NCI-H1436 treated with DMSO at 0.1 percent for 48 hours (cell line): Measurements from ENCODE around the gene CREBRF.
"Not testable (repeated sequence)": the region's sequence is repeated elsewhere in the genome, so short reads cannot be mapped to it uniquely, and the experiment has no call there.

Source experiments
- DNase-seq: peaks from one replicate; lab custom pipeline; 2025; lab: John Stamatoyannopoulos, UW

CREBRF gene, protein sequence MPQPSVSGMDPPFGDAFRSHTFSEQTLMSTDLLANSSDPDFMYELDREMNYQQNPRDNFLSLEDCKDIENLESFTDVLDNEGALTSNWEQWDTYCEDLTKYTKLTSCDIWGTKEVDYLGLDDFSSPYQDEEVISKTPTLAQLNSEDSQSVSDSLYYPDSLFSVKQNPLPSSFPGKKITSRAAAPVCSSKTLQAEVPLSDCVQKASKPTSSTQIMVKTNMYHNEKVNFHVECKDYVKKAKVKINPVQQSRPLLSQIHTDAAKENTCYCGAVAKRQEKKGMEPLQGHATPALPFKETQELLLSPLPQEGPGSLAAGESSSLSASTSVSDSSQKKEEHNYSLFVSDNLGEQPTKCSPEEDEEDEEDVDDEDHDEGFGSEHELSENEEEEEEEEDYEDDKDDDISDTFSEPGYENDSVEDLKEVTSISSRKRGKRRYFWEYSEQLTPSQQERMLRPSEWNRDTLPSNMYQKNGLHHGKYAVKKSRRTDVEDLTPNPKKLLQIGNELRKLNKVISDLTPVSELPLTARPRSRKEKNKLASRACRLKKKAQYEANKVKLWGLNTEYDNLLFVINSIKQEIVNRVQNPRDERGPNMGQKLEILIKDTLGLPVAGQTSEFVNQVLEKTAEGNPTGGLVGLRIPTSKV

DNA sequence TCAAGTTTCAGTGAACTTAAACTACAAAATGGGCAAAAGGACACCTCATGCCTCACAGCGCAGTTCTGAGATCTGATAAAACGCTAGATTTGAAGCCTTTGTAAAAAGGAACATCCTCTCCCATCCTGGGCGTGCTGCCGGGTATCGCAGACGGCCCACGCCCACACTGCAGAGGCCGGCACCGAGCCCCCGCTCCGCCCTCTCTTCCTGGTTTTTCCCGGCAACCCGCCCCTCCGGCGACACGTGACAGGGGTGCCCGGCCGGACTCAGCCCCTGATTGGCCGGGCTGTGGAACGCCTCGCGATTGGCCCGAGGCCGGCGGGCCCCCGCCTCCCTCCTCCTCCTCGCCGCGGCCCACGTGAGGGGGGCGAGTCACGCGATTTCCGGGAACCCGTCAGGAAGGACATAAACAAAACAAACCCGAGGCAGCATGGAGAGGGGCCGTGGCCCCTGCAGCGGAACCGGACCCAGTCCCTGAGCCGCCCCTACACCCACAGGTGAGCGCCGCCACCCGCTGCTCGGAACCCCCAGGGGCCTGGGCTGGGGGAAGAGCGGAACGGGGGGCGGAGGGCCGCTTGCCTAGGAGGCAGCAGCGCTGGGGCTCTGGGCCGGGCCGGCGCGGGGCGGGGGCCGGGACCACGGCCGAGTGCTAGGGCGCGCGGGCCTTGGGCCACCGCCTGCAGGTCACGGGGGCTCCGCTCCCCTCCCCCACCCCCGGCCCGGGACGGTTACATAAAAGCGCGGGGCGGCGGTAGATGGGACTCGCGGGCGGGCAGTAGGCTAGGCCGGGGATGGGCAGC, at the start of gene CREBRF:
Gene CREBRF (plus strand): TSS at position 370 of the 800 bp plus-strand sequence. CDS start 24,424 bp downstream, outside the sequence.
- peak; percentile 20 for DNase-seq

GRCh38 chr5:173010021-173010420, 46.1 kb upstream of the CREBRF start:
- DNase-seq, result no peak

DNA sequence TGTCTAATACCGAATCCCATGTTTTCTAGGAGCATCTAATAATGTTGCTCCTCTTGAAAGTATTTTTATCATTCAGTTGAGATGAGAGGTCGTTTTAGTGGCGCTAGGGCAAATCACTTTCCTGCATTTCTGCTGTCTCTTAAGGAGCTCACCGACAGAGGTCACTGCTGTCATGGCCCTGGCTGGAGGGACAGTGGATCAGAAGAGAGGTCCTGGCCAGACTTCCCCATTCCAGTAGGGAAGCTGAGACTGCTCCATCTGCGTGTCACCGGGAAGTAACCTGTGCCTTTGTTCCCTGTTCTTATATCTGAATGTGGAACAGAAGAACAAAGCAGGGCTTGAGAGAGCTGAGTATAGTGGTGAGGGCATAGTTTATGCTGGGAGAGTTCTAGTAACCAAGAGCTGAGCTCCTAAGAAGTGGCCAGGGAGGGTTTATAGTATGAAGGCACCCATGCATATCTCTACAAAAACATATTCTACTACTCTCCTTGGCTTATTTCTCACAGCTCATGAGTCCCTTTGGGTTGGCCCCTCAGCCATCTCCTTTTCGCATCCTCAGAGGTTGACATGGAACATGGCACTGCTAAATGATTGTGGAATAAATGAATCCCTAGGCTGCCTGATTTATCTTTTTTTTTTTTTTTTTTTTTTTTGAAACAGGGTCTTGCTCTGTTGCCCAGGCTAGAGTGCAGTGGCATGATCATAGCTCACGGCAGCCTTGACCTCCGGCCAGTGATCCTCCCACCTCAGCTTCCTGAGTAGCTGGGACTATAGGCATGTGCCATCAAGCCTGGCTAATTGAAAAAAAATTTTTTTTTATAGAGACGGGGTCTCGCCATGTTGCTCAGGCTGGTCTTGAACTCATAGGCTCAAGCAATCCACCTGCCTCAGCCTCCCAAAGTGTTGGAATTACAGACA, 45.3 kb upstream of the CREBRF start:
- no peak for DNase-seq

GRCh38 chr5:173011566-173011965, 44.6 kb upstream of the CREBRF start:
- no peak for DNase-seq

DNA sequence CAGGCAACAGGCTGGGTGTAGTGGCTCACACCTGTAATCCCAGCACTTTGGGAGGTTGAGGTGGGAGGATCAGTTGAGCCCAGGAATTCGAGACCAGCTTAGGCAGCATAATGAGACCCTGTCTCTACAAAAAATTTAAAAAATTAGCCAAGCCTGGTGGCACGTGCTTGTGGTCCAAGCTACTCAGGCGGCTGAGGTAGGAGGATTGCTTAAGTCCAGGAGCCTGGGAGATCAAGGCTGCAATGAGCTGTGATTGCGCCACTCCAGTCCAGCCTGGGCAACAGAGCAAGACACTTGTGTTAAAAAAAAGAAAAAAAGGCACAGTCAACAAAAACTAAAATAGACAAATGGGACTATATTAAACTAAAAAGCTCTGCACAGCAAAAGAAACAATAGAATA, 43.3 kb upstream of the CREBRF start:
- no peak for DNase-seq

GRCh38 chr5:173014671-173015070, 41.5 kb upstream of the CREBRF start:
- no peak for DNase-seq

- no peak for DNase-seq
These were observed 41.0 kb upstream of the CREBRF start for GRCh38 chr5:173015192-173015591.

DNA sequence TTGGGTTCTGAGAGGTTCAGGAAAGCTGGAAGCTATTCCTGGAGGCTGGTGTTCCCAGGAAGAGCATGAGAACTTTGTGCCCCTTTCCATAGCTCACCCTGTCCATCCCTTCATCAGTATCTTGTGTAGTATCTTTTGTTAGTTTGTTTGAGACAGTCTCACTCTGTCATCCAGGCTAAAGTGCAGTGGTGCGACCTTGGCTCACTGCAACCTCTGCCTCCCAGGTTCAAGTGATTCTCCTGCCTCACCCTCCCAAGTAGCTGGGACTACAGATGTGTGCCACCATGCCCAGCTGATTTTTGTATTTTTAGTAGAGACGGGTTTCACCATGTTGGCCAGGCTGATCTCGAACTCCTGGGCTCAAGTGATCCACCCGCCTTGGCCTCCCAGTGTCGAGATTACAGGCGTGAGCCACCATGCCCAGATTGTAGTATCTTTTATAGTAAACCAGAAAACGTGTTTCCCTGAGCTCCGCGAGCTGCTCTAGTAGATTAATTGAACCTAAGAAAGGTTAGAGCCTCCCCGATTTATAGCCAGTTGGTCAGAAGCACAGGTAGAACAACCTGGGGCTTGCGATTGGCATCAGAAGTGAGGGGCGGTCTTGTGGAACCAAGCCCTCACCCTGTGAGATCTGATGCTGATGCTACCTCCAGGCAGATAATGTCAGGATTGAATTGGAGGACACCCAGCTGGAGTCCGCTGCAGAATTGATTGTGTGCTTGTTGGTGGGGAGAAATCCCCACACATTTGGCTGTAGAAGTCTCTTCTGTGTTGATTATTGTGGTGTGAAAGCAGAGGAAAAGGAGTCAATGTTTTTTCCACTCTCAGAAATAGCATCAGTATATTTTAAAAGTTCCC, 40.3 kb upstream of the CREBRF start:
- no peak for DNase-seq

DNA sequence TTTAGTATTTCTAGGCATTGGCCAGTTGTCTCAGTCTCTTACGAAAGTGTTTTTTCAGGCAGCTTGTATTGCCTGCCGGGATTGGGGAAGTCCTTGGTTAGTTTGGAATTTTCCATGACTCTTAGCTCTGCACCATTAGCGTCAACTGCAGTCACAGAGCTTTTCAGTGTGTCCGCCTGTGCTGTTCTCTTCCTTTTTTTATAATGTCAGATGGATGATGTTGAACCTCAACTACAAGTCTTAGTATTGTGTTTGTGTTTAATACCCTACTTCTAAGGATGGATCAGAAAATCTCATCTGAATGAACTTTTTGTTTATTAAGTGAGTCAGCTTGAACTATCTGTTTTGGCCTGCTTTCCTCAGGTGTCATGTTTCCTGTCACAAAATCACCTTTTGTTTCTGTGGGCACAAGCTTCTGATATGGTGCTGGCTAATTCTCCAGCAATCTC, 39.5 kb upstream of the CREBRF start:
- DNase-seq, result no peak

DNA sequence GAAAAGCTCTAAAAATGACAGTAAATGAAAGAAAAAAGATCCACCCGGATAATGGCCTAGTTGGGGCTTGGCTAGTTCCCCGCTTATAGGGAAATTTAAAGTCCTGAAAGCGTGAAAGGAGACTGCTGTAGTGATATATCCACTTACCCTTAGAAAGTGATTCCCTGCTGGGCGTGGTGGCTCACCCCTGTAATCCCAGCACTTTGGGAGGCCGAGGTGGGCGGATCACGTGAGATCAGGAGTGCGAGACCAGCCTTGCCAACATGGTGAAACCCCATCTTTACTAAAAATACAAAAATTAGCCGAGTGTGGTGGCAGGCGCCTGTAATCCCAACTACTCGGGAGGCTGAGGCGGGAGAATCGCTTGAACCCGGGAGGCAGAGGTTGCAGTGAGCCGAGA, 39.1 kb upstream of the CREBRF start:
- not testable (repeated sequence) for DNase-seq

DNA sequence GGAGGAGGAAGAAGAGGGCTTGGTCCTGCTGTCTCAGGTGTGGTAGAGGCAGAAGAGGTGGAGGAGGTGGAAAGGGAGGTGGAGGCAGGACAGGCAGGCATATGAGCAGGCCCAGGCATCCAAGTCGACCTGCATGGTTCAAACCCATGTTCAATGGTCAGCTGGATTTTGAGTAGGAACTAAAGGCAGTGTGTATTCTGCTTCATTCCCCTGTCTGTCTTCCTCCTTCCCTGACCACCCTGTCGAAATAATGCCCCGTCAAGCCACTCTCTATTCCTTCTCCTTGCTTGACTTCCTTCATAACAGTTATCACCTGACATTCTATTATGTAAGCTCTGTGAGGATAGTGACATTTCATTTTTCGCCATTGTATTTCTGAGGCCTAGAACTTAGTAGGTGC, 37.8 kb upstream of the CREBRF start:
- no peak for DNase-seq

DNA sequence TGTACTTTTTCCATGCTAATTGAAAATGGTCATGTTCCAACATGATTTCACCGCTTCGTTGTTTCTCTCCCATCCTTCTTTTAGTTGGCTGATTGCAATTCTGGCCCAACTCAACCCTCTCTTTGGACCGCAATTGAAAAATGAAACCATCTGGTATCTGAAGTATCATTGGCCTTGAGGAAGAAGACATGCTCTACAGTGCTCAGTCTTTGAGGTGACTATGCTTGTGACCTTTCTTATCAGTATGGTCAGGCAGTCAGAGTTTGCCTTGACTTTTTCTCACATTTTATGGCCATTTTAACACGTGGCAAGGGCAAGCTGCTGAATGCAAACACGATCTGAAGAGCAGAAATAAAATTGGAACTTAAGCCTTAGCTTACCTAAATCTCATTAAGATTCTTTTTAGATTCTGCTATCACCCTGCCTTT, 36.0 kb upstream of the CREBRF start:
- no peak for DNase-seq

DNA sequence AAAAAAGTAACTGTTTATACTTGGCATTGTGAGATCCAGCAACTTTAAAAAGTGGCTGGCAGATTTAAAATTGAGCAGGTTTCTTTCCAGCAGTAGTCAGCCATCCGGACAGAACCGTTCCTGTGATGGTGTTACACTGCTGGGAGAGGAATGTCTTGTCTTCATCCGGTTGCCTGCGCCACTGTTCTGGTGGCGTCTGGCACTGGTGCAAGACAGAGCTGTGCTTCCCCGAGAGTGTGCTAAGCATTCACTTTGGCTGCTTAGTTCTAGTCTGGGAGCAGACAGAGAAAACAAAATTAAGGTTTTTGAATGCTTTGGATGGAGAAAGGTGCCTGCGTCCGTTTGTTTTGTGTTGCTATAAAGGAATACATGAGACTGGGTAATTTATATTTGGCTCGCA, 35.5 kb upstream of the CREBRF start:
- no peak for DNase-seq

- DNase-seq, result no peak
These were observed 30.5 kb upstream of the CREBRF start for GRCh38 chr5:173025651-173026050.

DNA sequence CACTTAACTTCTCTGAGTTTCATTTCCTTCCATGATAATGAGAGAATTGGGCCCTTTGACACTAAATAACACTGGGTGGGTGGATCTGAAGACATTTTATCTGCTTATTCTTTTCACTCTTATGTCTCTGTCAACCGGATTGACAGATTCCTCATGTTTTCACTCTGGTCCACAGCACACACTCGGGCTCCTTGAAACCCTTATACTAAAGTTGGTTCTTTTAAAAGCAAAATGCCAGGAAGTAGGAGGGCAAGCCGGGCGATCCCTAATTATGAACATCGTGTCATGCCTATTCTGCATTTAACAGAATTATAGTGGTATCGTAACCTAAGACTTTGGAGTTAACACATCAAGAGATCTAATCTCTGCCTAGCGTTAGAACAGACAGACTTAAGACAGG, 28.2 kb upstream of the CREBRF start:
- DNase-seq, result no peak

GRCh38 chr5:173028811-173029327, 27.3 kb upstream of the CREBRF start:
- DNase-seq, result no peak

DNA sequence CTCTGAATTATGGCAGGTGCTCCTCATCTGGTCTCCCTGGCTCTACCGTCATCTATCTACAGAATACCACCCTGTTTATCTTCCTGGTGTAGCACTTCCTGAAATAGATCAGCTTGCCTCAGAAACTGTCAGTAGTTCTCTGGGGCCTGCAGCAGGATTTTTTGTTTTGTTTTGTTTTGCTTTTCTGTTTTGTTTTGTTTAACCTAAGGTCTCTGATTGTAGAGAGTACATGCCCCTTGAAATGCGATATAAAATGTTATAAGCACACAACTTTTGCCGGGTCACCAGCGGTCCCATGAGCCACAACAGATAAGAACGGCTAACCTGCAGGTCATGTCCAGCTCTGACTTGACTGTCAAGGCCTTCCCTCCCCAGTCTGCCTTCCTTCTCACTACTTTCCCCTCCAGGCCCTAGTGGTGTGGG, 26.6 kb upstream of the CREBRF start:
- no peak for DNase-seq

DNA sequence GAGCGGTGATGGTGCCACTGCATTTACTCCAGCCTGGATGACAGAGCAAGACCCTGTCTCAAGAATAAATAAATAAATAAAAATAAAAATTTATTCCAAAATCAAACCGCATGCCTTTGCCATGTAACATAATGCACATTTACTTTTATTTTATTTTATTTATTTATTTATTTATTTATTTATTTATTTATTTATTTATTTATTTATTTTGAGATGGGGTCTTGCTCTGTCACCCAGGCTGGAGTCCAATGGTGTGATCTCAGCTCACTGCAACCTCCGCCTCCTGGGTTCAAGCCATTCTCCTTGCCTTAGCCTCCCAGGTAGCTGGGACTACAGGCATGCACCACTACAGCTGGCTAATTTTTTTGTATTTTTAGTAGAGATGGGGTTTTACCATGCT, 24.1 kb upstream of the CREBRF start:
- not testable (repeated sequence) for DNase-seq

GRCh38 chr5:173032730-173033129, 23.4 kb upstream of the CREBRF start:
- no peak for DNase-seq

DNA sequence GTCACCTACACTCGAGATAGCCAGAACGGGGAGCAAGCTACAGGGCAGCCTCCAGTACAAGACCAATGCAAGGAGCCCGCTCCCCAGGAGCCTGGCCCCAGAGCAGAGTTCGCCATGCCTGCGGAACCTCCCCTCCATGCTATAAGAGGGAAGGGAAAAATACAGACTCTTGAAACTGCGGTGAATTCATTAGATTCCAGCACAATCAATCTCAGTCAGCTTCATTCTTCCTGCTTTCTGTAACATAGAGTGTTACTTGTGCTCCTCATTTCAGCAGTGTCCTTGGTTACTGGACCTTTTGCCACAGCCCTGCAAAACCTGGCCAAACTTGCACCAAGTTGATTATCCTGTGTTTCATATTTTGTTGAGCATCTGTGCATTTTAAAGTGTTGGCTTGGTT, 22.2 kb upstream of the CREBRF start:
- DNase-seq, result no peak
